HepG2 (cell line): ENCODE data around the gene BCKDHA. TPM values are rescaled to one million over a fixed set of nuclear protein-coding genes. Genes with fewer than 3 reads are reported as not detected.

Experiments used
- AHR ChIP-seq: IDR thresholded peaks from 2 replicates; pipeline ENCODE4 v1.6.1; 2018; ENCODE audit warnings: missing genetic modification reagents, missing compliant biosample characterization
- CEBPG ChIP-seq: IDR thresholded peaks from 2 replicates; pipeline ENCODE4 v1.6.1; 2016
- ETV5 ChIP-seq: IDR thresholded peaks from 2 replicates; pipeline ENCODE4 v1.6.1; 2018; ENCODE audit warnings: missing biosample characterization, missing genetic modification reagents, inconsistent platforms, borderline replicate concordance
- MTF1 ChIP-seq: sonication (generic); formaldehyde crosslinking; IDR thresholded peaks from 2 replicates; pipeline ENCODE4 v1.5.0; 2020; ENCODE audit warnings: missing genetic modification reagents
- PRMT3 ChIP-seq: sonication (generic); formaldehyde crosslinking; IDR thresholded peaks from 2 replicates; pipeline ENCODE4 v1.8.1; 2022; ENCODE audit warnings: low read depth, mild to moderate bottlenecking, moderate library complexity, missing genetic modification reagents, borderline replicate concordance
- REXO4 ChIP-seq: sonication (generic); formaldehyde crosslinking; IDR thresholded peaks from 2 replicates; pipeline ENCODE4 v1.8.0; 2022; ENCODE audit warnings: missing genetic modification reagents, mild to moderate bottlenecking, borderline replicate concordance
- ZNF557 ChIP-seq: sonication (generic); formaldehyde crosslinking; IDR thresholded peaks from 2 replicates; pipeline ENCODE4 v1.4.0; 2020; ENCODE audit warnings: missing genetic modification reagents
- ZNF570 ChIP-seq: sonication (generic); formaldehyde crosslinking; IDR thresholded peaks from 2 replicates; pipeline ENCODE4 v1.4.0; 2020; ENCODE audit warnings: mild to moderate bottlenecking, missing genetic modification reagents, borderline replicate concordance
- ZNF792 ChIP-seq: IDR thresholded peaks from 2 replicates; pipeline ENCODE4 v1.6.1; 2016
- polyA plus RNA-seq, 8 experiments: library from polyadenylated mRNA; depleted of rRNA in 3 of 8; stranded (reverse) in 7 of 8; unstranded in 1 of 8; fragments of >200 nt; fragmentation: Illumina TruSeq in 4 of 8; extraction: Trizol in 4 of 8; gene quantifications; 2 replicates each; pipeline versions ENCODE4 v1.2.1 to v1.2.3, GENCODE V29; 2011 to 2016; ENCODE audit warnings: low read depth in 4 of 8, missing spikeins in 1 of 8, mixed read lengths in 1 of 8; ENCODE audit not compliant: insufficient read depth in 1 of 8
- total RNA-seq, 5 experiments: library from RNA; depleted of rRNA; stranded (reverse); fragments of >200 nt; fragmentation: Illumina TruSeq; extraction: Trizol; gene quantifications; 2 replicates each; pipeline ENCODE4 v1.2.3, GENCODE V29; 2016; ENCODE audit warnings: low read depth in 1 of 5
- TF ChIP-seq, protein P1 (sequence below): sonication (generic); formaldehyde crosslinking; IDR thresholded peaks from 2 replicates; pipeline ENCODE4 v1.5.1; 2020; ENCODE audit warnings: missing genetic modification reagents, mild to moderate bottlenecking, borderline replicate concordance
- TF ChIP-seq, protein P2 (sequence below): sonication (generic); formaldehyde crosslinking; IDR thresholded peaks from 2 replicates; pipeline ENCODE4 v1.8.1; 2023; ENCODE audit warnings: missing genetic modification reagents, mild to moderate bottlenecking, borderline replicate concordance
- TF ChIP-seq, protein P3 (sequence below): sonication (generic); formaldehyde crosslinking; IDR thresholded peaks from 2 replicates; pipeline ENCODE4 v1.8.0; 2022; ENCODE audit warnings: missing genetic modification reagents, mild to moderate bottlenecking, moderate library complexity, borderline replicate concordance
- TF ChIP-seq, protein P4 (sequence below): sonication (generic); formaldehyde crosslinking; conservative IDR thresholded peaks from 2 replicates; pipeline ENCODE4 v1.4.0; 2020; ENCODE audit warnings: mild to moderate bottlenecking, missing genetic modification reagents, moderate library complexity
- TF ChIP-seq, protein P5 (sequence below): sonication (generic); formaldehyde crosslinking; IDR thresholded peaks from 2 replicates; pipeline ENCODE4 v1.9.0; 2022; ENCODE audit warnings: low read depth, missing genetic modification reagents
- TF ChIP-seq, protein P6 (sequence below): sonication (generic); formaldehyde crosslinking; IDR thresholded peaks from 2 replicates; pipeline ENCODE4 v1.5.1; 2020; ENCODE audit warnings: mild to moderate bottlenecking, moderate library complexity, missing genetic modification reagents
- TF ChIP-seq, protein P7 (sequence below): IDR thresholded peaks from 2 replicates; pipeline ENCODE4 v1.6.1; 2016; ENCODE audit warnings: control low read depth

Gene BCKDHA
- total and polyA plus RNA-seq, 2 of the 13 experiments (the other 11 are each of a cell fraction or from before 2014, with no cell fraction given): 11.8 to 31.5 TPM

DNA sequence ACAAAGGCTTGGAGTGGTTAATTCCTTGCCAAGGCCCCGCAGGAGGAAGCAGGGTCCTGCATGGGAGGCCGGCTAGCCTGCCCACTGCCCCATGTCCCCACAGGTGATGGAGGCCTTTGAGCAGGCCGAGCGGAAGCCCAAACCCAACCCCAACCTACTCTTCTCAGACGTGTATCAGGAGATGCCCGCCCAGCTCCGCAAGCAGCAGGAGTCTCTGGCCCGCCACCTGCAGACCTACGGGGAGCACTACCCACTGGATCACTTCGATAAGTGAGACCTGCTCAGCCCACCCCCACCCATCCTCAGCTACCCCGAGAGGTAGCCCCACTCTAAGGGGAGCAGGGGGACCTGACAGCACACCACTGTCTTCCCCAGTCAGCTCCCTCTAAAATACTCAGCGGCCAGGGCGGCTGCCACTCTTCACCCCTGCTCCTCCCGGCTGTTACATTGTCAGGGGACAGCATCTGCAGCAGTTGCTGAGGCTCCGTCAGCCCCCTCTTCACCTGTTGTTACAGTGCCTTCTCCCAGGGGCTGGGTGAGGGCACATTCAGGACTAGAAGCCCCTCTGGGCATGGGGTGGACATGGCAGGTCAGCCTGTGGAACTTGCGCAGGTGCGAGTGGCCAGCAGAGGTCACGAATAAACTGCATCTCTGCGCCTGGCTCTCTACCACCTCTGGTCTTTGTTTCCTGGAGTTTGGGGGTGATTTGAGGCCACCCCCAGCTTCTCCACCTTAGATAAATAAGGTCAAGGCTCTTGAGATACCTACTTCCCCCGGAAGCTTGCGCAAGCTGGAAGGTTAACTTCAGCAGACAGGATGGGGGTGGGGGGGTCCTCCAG lies 26.9 kb downstream of the BCKDHA start (continued):
- TF ChIP-seq, protein P1, sequence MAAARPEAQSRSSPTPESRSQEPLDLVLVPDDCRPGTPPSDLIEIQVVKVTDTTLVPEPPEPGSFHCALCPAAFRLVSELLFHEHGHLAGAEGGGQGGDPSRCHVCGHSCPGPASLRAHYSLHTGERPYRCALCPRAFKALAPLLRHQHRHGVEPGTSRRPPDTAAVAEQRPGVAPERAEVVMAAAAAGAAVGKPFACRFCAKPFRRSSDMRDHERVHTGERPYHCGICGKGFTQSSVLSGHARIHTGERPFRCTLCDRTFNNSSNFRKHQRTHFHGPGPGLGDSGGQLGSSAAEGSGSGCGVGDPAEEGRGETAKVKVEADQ (CRISPR knock-in tag): no peak
- no peak for TF ChIP-seq MTF1
- no peak for TF ChIP-seq ZNF792
- TF ChIP-seq, protein P2, sequence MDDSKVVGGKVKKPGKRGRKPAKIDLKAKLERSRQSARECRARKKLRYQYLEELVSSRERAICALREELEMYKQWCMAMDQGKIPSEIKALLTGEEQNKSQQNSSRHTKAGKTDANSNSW (CRISPR knock-in tag): no peak
- TF ChIP-seq, protein P3, sequence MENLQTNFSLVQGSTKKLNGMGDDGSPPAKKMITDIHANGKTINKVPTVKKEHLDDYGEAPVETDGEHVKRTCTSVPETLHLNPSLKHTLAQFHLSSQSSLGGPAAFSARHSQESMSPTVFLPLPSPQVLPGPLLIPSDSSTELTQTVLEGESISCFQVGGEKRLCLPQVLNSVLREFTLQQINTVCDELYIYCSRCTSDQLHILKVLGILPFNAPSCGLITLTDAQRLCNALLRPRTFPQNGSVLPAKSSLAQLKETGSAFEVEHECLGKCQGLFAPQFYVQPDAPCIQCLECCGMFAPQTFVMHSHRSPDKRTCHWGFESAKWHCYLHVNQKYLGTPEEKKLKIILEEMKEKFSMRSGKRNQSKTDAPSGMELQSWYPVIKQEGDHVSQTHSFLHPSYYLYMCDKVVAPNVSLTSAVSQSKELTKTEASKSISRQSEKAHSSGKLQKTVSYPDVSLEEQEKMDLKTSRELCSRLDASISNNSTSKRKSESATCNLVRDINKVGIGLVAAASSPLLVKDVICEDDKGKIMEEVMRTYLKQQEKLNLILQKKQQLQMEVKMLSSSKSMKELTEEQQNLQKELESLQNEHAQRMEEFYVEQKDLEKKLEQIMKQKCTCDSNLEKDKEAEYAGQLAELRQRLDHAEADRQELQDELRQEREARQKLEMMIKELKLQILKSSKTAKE (CRISPR knock-in tag): 0 out of 2 replicates have a peak, but pooled peaks have one; percentile 37
- no peak for TF ChIP-seq REXO4 (CRISPR knock-in tag)
- peak; percentile 77; the same call in 1 of the 2 replicates for TF ChIP-seq ETV5
- TF ChIP-seq ZNF570: no peak
- TF ChIP-seq, protein P4, sequence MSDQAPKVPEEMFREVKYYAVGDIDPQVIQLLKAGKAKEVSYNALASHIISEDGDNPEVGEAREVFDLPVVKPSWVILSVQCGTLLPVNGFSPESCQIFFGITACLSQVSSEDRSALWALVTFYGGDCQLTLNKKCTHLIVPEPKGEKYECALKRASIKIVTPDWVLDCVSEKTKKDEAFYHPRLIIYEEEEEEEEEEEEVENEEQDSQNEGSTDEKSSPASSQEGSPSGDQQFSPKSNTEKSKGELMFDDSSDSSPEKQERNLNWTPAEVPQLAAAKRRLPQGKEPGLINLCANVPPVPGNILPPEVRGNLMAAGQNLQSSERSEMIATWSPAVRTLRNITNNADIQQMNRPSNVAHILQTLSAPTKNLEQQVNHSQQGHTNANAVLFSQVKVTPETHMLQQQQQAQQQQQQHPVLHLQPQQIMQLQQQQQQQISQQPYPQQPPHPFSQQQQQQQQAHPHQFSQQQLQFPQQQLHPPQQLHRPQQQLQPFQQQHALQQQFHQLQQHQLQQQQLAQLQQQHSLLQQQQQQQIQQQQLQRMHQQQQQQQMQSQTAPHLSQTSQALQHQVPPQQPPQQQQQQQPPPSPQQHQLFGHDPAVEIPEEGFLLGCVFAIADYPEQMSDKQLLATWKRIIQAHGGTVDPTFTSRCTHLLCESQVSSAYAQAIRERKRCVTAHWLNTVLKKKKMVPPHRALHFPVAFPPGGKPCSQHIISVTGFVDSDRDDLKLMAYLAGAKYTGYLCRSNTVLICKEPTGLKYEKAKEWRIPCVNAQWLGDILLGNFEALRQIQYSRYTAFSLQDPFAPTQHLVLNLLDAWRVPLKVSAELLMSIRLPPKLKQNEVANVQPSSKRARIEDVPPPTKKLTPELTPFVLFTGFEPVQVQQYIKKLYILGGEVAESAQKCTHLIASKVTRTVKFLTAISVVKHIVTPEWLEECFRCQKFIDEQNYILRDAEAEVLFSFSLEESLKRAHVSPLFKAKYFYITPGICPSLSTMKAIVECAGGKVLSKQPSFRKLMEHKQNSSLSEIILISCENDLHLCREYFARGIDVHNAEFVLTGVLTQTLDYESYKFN (CRISPR knock-in tag): peak; percentile 72
- TF ChIP-seq PRMT3 (CRISPR knock-in tag): no peak
- TF ChIP-seq, protein P5, sequence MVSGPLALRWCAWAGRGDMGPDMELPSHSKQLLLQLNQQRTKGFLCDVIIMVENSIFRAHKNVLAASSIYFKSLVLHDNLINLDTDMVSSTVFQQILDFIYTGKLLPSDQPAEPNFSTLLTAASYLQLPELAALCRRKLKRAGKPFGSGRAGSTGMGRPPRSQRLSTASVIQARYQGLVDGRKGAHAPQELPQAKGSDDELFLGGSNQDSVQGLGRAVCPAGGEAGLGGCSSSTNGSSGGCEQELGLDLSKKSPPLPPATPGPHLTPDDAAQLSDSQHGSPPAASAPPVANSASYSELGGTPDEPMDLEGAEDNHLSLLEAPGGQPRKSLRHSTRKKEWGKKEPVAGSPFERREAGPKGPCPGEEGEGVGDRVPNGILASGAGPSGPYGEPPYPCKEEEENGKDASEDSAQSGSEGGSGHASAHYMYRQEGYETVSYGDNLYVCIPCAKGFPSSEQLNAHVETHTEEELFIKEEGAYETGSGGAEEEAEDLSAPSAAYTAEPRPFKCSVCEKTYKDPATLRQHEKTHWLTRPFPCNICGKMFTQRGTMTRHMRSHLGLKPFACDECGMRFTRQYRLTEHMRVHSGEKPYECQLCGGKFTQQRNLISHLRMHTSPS (CRISPR knock-in tag): no peak
- TF ChIP-seq, protein P6, sequence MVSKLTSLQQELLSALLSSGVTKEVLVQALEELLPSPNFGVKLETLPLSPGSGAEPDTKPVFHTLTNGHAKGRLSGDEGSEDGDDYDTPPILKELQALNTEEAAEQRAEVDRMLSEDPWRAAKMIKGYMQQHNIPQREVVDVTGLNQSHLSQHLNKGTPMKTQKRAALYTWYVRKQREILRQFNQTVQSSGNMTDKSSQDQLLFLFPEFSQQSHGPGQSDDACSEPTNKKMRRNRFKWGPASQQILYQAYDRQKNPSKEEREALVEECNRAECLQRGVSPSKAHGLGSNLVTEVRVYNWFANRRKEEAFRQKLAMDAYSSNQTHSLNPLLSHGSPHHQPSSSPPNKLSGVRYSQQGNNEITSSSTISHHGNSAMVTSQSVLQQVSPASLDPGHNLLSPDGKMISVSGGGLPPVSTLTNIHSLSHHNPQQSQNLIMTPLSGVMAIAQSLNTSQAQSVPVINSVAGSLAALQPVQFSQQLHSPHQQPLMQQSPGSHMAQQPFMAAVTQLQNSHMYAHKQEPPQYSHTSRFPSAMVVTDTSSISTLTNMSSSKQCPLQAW (CRISPR knock-in tag): peak; percentile 34; the same call in 1 of the 2 replicates
- TF ChIP-seq ZNF557 (CRISPR knock-in tag): no peak
- peak; percentile 68 for TF ChIP-seq CEBPG (CRISPR knock-in tag)
- TF ChIP-seq, protein P7, sequence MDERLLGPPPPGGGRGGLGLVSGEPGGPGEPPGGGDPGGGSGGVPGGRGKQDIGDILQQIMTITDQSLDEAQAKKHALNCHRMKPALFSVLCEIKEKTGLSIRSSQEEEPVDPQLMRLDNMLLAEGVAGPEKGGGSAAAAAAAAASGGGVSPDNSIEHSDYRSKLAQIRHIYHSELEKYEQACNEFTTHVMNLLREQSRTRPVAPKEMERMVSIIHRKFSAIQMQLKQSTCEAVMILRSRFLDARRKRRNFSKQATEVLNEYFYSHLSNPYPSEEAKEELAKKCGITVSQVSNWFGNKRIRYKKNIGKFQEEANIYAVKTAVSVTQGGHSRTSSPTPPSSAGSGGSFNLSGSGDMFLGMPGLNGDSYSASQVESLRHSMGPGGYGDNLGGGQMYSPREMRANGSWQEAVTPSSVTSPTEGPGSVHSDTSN: no peak
- no peak for TF ChIP-seq AHR (CRISPR knock-in tag)
